H4 (cell line): ENCODE measurements around the gene EML6. TPM values are rescaled to one million over a fixed set of nuclear protein-coding genes. Genes with fewer than 3 reads are reported as not detected.

Source experiments
- DNase-seq: peaks from one replicate; pipeline ENCODE4 v3.0.0-alpha.2; 2015; ENCODE audit warnings: low spot score
- total RNA-seq: library from RNA; depleted of rRNA; stranded (reverse); fragments of >200 nt; shearing (Covaris generic); gene quantifications from 2 replicates; pipeline ENCODE4 v1.2.3, GENCODE V29; 2014

Gene EML6
- total RNA-seq, 1 experiment from 2014 or later: 2.9 TPM

DNA sequence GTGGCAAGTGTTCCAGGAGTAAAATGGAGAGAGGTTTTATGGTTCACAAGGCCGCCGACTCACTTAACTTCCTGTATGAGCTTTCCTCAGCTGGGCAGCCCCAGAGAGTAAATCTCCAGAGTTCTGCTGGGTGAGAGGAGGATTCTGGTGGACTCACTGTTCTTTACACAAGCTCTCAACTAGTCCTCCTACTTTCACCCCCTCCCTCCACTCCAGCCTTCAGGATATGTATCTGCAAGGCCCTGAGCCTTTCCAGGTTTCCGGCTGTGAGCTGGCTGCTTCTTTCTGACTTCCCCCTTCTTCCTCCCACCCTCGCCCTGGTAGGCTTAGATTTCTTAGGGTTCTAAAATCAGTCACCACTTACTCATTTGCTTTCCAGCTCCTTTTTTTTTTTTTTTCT is 34.0 kb downstream of the EML6 start:
- DNase-seq: no peak

DNA sequence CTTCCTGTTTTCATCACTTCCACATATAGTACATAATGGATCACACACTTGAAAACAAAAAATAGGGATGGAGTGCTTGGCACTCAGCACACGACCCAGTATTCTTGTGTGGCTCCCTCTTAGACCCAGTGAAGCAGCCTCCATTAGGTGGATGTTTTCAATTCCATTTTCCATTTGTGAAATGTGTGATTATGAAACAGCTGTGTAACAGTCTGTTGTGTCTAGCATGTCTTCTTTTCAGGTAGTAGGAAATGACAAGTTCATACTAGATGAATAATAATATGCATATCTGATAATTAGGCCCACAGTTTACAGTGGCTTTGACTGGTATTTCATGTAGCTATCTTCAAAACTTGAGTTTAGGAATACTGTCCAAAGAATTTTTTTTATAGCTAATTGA is 35.5 kb downstream of the EML6 start:
- no peak for DNase-seq

DNA sequence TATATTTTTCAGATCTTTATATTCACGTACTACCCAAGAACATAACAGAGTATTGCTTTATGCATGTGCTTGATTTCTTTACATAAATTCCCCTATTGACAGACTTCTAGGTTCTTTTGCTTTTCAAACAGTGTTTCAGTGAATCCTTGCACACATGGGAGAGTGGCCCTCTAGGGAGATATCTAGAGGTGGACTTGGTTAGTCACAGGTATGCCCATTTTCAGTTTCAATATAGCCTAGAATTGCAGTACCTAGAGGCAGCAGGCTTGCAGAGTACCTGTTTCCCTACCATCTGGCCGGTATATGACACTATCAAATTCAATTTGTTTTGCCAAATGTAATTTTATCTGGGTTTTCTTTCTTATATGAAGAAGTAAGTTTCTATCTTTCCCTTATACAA is 36.8 kb downstream of the EML6 start:
- no peak for DNase-seq

DNA sequence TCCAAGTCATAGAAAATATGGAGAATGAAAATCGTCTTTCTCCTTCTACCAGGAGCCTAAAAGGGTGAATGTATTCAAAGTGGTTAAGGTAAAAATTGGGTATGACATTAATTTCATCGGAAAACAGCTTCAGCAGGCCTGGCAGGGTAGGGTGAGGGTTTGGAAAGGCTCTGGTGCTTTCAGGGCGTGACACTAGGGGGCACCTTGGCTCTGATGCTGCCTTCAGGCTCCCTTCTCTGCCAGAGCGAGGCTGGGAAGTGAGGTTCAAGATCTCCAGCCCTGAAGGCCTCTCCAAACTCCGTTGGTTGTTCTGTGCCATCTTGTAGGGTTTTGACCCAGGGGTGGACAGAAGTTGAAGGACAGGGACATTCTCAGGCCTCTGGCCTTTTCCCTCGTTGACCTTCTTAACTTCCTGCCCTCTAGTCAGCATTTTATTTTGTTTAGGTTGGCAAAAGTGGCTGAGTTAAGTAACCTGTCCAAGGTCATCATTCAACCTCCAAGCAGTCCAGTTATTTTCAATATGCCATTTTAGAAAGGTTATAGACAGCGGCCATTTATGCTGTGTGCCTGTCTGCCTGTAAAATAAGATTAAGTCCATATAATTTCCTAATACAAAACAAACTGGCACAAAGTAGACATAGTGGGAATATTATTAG is 40.3 kb downstream of the EML6 start:
- DNase-seq: no peak

DNA sequence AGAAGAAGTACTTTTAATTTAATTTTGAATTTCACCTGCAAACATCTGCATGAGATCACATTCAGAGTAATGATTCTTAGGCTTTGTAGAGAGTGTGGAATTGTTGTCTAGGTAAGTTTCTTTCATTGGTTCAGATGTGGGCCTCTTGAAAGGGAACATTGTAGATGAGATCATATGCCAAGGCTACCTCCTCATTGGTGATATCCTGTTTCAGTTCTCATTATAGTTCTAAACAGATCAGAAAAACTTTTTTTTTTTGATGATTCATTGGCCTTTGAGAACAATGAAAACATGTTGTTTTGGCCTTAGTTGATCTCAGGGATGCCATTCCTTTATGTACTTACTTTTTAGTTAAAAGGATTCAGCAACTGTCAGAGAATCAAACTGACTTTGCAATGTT is 44.5 kb downstream of the EML6 start:
- peak; percentile 42 for DNase-seq

DNA sequence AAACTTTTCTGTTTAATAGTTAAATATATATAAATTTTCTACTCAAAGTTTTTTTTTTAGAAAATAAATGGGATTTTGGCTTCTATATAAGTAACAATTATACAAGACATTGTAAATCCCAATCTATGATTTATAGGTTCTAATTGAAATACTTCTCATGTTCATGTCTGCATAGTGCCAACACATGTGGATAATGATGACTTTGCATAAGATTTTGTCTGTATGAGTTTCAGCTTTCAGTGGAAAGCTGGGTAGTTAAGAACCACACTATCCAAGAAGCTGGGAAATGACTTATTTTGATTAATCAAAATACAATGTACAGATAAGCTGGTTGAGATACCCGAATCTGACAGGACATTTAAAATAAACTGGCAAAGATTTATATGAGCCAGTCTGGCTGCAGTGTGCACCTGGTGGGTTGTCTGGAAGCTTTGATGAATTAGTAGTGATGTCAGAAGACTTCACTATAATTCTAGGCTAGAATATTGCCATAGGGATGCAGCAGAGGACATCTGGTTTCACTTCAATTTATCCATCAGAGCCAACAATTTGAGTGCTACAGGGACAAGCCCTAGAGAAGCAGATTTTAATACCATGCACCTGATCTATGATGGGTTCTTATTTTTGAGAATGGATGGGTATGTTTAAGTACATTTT is 45.4 kb downstream of the EML6 start:
- no peak for DNase-seq

DNA sequence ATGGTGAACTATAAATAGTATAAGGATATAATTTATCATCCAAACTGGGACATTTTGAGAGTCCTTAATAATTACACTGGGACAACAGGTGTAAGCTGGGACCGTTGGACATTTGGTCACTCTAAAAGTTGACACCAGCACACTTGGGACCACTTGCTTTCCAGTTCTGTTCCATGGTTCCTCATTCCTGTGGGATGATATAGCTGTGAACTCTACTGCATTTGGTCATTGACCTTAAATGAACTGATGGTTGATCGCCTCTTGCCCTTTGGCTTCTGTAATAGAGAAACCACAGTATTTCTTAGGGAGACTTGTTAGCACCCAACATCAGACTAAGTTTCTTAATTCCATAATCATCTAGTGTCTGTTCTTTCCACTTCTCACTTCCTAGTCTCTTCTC is 46.7 kb downstream of the EML6 start:
- no peak for DNase-seq

DNA sequence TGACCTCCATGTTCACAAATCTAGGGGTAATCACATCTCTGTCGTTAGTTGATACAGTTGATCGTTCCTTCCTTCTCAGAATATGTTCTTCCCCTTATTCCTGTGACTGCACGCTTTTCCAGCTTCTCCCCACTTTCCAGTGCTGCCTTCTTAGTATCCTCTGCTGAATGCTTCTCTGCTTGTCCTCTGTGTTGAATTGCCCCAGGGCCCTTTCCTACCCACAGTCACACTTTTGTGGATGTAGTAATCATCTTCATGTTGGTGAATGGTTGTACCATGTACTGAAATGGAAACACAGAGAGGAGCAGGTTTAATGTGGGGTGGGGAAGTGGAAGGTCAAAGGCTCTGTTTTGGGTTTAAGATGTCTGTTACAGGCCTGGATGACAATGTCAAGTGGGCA is 47.2 kb downstream of the EML6 start:
- DNase-seq: no peak

DNA sequence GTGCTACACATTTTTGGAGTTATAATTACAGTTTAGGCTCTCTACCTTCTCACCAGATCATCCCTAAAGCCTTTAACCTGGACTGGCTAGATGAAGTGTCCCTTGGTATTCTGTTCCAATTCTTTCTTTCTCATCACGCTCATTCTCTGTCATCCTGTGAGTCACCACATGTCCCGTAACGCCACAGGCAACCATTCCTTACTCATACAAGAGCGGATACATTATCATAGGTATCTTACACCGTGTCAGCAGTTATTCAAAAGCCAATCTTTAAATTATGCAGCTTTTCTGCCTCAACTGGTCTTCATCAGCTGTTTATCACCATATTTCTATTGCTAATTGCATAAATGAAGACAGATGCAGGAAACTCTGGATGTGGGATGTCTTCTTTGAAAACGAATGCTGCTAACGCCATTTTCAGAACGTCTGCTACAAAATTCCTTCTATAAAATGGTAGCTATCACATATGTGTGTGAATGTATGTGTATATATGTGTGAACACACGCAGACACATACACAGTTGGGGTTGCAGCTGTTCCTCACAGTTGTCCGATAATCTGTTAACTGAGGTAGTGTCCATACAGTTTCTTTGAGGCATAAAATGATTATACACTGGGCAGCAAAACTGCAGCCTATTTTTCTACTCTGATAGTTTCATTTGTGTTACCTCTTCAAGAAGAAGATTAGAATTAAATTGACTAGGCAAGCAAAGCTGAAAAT is 47.9 kb downstream of the EML6 start:
- DNase-seq: peak; percentile 33

DNA sequence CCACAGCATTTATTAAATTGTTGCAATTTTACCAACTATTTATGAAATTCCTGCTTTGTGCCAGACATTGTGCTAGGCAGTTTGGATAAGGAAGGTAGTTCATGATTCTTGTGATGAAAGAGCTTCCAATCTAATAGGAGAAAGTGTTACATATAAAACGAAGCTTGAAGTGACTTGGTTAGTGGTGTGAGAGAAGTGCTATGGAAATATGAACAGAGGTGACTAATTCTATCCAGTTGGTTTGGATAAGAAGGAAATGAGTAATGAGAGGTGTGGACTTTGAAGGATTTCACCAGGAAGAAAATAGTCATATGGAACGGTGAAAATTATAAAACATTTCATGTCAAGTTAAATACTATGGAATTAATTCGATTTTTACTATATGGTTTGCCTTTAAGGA is 48.6 kb downstream of the EML6 start:
- DNase-seq: peak; percentile 32

DNA sequence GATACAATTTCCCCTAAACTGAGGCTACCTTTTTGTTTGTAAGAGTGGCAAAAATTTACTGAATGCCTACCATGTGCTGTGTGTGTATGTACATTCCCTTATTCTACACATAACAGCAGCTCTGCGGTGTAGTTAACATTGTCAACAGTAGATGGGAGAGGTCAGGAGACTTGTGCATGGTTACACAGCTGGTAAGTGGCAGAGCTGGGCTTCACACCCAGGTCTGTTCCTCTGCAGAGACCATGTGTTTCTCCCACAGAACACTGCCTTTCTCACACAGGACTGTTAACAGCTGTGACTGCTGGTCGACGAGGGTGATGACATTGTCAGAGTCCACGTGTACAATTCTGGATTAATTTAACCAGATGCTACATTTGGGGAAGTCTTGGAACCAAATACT is 49.1 kb downstream of the EML6 start:
- DNase-seq: no peak

DNA sequence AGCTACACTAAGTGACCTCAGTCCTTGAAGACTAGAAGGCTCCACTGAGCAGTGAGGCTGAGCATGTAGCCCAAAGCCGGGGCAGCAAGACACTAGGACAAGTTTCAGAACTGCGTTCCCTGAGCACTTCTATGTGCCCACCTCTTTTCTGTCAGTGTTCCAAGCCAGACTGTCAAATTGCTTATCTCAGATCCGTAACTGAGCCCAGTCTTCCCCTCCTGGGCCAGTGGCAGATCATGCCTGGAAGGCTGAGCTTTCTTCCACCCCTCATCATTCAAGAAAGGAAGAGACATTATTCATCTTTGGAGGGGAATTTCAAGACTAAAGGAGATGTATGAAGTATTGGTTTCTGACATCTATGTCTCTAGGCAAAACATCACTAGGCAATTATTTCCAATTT is 49.8 kb downstream of the EML6 start:
- DNase-seq: no peak

DNA sequence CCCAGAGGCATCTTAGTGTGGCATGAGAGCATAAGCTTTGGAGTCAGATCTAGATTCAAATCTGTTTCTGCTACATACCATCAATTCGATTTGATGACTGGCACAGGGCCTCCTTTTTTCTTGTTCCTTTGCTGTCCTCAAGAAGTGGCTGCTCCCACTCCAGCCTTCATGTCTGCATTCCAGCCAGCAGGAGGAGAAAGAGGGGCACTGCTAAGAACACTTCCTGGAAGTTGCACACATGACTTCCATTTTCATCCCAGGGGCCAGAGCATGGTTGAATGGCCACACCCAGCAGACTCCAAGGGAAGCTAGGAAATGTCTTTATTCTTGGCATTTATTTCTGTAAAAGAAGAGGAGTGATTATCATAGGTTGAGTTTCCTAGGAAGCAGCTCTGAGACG is 50.4 kb downstream of the EML6 start:
- DNase-seq: peak; percentile 44

DNA sequence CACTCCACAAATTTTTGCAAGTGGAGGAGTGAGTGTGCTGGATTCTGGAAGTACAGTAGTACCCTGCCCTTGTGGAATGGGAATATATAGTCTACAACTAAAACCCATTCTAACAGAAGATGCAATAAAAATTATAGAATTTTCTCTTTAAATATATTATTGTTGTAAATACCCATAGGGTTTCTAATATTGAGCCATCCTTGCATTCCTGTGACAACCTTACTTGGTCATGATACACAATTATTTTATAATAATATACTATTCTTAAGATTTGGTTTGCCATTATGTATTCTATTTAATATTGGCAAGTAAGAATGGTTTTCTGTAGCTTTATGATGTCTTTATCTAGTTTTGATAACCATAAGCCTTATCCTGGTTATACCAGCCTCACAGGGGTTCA is 52.2 kb downstream of the EML6 start:
- DNase-seq: no peak

DNA sequence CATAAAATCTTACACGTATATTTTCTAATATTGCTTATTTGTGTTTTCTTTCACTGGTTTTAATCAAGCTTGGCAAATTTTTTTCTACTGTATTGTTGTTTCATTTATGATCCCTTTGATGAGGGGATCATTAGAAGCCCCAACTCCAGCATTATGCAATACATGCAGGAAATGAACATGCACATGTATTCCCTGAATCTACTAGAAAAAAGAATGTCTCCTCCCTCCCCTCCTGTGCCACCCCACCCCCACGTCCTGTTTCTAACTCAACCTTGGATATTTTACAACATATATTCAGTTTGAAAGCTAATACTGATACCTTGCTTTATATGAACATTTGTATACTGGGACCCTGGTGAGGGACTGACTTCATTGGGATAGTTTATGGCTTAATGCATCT is 53.0 kb downstream of the EML6 start:
- no peak for DNase-seq

DNA sequence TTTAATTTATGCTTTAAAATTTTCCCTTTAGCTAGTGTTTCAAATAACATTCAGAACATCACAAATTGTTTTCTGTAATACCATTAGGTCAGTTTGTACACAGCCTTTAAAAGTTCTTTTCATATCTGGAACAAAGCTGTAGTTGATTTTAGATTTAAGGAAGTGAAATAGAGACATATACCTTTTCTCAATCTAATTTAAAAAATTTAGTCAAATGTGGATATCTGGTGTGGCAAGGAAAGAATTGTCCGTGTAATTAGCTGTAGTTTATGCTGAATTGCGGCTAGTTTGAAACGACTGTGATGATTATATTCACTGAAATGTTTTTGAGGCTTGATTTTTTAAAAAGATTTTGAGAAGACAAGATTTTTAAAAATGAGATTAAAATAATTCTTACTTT is 59.9 kb downstream of the EML6 start:
- no peak for DNase-seq

DNA sequence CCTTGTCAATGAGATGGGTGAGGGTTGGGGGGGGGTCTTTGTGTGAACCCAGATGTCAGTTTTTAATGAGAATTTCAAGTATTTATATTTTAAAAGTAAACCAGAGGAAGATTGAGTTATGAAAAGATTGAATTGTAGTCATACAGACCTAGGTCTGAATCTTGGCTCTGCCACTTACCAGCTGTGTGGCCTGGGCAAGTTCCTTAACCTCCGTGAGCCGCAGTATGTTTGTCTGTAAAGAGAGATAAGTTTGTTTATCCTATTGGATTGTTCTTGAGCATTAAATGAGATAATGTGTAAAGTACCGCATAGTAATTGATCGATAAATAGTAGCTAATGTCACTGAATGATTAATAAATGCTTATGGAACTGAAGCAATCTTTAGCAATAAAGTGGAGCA is 63.8 kb downstream of the EML6 start:
- DNase-seq: no peak

DNA sequence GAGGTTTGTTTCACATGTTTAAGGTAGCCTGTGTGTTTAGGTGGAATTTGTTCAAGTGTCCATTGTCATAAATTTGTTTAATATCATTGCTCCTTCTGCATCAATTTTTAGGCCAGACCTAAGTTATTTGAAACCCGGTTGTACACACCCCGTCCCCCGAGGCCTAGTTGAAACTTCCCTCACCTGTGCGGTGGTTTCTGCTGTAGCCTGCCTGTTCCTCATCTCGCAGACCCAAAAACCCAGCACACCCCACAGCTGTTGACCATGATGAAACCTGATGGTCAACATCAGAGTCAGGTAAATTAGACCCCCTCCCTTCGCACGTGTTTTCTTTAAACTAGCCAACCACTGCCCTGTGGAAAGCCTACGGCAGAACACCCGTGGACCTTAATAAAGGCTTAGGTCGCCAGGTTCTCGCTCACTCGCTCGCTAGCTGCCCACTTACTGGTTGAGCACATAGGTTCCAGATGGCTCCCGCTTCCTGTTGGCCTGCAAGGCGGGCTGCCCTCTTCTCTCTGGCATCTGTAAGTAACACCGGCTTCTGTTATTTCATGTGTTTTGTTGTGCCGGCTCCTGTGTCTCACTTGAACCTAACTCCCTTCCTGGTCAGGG is 64.4 kb downstream of the EML6 start:
- DNase-seq: no peak

DNA sequence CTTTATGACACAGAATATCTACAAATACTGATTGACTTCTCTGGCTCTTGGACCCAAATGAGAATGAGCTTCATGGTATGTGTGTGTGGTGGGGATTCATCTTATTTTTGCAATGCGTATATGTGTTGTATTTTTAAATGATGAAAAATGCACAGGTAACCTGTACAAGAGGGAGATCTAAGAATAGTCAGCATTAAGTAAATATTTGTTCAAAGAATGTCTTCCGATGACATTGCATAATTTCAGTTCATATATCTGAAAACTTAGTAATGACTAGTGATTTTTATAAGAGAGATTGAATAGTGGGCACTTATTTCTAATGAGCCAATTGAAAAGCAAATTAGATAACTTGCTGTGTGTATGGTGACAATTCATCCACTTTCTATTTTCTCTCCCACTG is 66.4 kb downstream of the EML6 start:
- no peak for DNase-seq

DNA sequence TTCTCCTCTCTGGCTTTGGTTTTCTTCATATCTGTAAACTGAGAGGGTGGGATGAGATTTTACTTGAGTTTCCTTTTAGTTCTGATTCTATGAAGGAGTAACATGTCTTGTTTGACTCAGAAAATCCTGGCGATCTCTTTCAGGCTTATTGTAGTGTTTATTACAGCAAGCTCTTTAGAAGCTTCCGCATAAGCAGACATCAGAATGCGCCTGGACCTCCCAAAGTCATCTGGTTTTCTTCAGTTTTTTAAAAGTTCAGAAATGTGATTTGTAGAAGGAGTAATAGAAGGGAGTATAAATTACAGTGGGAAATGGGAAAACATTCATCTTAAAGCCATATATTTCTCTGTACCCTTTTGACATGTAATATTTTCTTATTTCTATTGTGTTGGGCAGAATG is 68.4 kb downstream of the EML6 start:
- no peak for DNase-seq

DNA sequence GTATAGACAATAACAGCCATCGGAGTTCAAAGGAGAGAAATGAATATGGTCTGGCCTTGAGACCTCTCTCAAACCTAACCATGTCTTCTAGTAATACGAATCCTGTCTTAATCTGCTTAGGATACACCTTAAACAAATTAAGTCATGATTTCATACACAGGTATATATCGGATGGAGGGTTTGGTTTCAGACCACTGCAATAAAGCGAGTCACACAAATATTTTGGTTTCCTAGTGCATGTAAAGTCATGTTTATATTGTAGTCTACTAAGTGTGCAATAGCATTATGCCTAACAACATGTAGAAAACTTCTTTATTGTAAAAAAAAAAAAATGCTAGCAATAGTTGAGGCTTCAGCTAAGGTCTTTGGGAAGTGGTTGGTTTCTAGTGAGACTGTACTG is 73.8 kb downstream of the EML6 start:
- no peak for DNase-seq

DNA sequence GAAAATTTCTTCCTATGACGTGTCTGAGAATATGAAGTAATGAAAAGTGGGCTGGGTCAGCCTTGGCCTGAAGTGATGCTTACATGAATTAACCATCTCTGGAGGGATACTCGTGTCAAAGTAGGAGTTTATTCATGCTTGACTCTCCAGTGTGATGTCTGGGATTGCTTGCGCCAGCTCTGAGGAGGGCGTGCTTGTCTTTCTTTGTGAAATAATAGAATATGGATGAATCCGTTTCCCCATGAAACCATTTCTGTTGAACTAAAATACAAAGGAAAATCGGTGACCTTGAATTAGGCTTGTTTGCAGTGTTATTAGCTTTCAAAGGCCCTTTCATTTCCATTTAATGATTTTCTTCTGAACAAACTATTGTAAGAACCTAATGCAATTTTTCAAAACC is 77.9 kb downstream of the EML6 start:
- no peak for DNase-seq
